Measurements from ENCODE around the gene TSHB. TPM values are rescaled to one million over a fixed set of nuclear protein-coding genes. Genes with fewer than 3 reads are reported as not detected.

Gene TSHB
- total RNA-seq, 4 donors from 2014 or later: not detected

- Histone ChIP-seq H3K4me1 (no peaks in the 10 kb centered on the region), H3K9me3 (no peaks in the 10 kb centered on the region), H3K4me3 (no peak overlapping the region), H3K27me3 (no peaks in the 10 kb centered on the region), H3K36me3 (no peaks in the 10 kb centered on the region), H3K27ac (no peak overlapping the region)
- DNase-seq: no peak
- TF ChIP-seq POLR2A (IDR thresholded peaks at IDR 0.05) (no peak), CTCF (IDR thresholded peaks at IDR 0.05 in 4 of 5, conservative IDR thresholded peaks at IDR 0.05 in 1 of 5) (no peak)
- intact Hi-C loops (cut with DNase I; ENCODE audit: low total_unique reads): no loop called here
- in situ Hi-C loops (cut with MboI; ENCODE audit: low sequenced_read_pairs in 4 of 4): no loop called here
- ATAC-seq: no peak
Measured at GRCh38 chr1:115021145-115021544, 8.5 kb upstream of the TSHB start.

GRCh38 chr1:115023593-115023992 is 6.0 kb upstream of the TSHB start:
- no peak overlapping the region for H3K27ac ChIP-seq
- TF ChIP-seq CTCF (IDR thresholded peaks at IDR 0.05 in 4 of 5, conservative IDR thresholded peaks at IDR 0.05 in 1 of 5) (no peak), POLR2A (IDR thresholded peaks at IDR 0.05) (no peak)
- ATAC-seq (no peak), DNase-seq (no peak)
- no peaks in the 10 kb centered on the region for H3K27me3 ChIP-seq
- intact Hi-C loops (cut with DNase I; ENCODE audit: low total_unique reads) (no loop called here), in situ Hi-C loops (cut with MboI; ENCODE audit: low sequenced_read_pairs in 4 of 4) (no loop called here)
- H3K4me3 ChIP-seq: no peak overlapping the region
- no peaks in the 10 kb centered on the region for H3K36me3 ChIP-seq
- no peaks in the 10 kb centered on the region for H3K4me1 ChIP-seq
- H3K9me3 ChIP-seq: no peaks in the 10 kb centered on the region

GRCh38 chr1:115031595-115031994 is 2.0 kb downstream of the TSHB start:
- DNase-seq: no peak
- in situ Hi-C loops (cut with MboI; ENCODE audit: low sequenced_read_pairs in 4 of 4): no loop called here

GRCh38 chr1:115035652-115036051 is 6.0 kb downstream of the TSHB start:
- no peak for DNase-seq
- no peaks in the 10 kb centered on the region for H3K27me3 ChIP-seq
- no peak for ATAC-seq
- H3K36me3 ChIP-seq: no peaks in the 10 kb centered on the region
- no peaks in the 10 kb centered on the region for H3K9me3 ChIP-seq
- no peak overlapping the region for H3K27ac ChIP-seq
- H3K4me3 ChIP-seq: no peak overlapping the region
- TF ChIP-seq CTCF (IDR thresholded peaks at IDR 0.05 in 4 of 5, conservative IDR thresholded peaks at IDR 0.05 in 1 of 5): no peak
- TF ChIP-seq POLR2A (IDR thresholded peaks at IDR 0.05): no peak
- in situ Hi-C loops (cut with MboI; ENCODE audit: low sequenced_read_pairs in 4 of 4) (no loop called here), intact Hi-C loops (cut with DNase I; ENCODE audit: low total_unique reads) (no loop called here)
- no peaks in the 10 kb centered on the region for H3K4me1 ChIP-seq

More at GRCh38 chr1:115031595-115031994, 2.0 kb downstream of the TSHB start:
- no peaks in the 10 kb centered on the region for H3K36me3 ChIP-seq
- intact Hi-C loops (cut with DNase I; ENCODE audit: low total_unique reads): no loop called here
- H3K4me1 ChIP-seq: no peaks in the 10 kb centered on the region
- ATAC-seq: no peak
- no peak for TF ChIP-seq CTCF (IDR thresholded peaks at IDR 0.05 in 4 of 5, conservative IDR thresholded peaks at IDR 0.05 in 1 of 5)
- no peak for TF ChIP-seq POLR2A (IDR thresholded peaks at IDR 0.05)
- no peak overlapping the region for H3K4me3 ChIP-seq
- H3K9me3 ChIP-seq: no peaks in the 10 kb centered on the region
- no peak overlapping the region for H3K27ac ChIP-seq
- H3K27me3 ChIP-seq: no peaks in the 10 kb centered on the region

GRCh38 chr1:115036814-115037507 is 7.3 kb downstream of the TSHB start:
- no peaks in the 10 kb centered on the region for H3K4me1 ChIP-seq
- H3K4me3 ChIP-seq: no peak overlapping the region
- H3K36me3 ChIP-seq: no peaks in the 10 kb centered on the region
- TF ChIP-seq POLR2A (IDR thresholded peaks at IDR 0.05) (no peak), CTCF (IDR thresholded peaks at IDR 0.05 in 4 of 5, conservative IDR thresholded peaks at IDR 0.05 in 1 of 5) (no peak)
- no peaks in the 10 kb centered on the region for H3K9me3 ChIP-seq
- DNase-seq: no peak
- intact Hi-C loops (cut with DNase I; ENCODE audit: low total_unique reads) (no loop called here), in situ Hi-C loops (cut with MboI; ENCODE audit: low sequenced_read_pairs in 4 of 4) (no loop called here)
- H3K27me3 ChIP-seq: no peaks in the 10 kb centered on the region
- no peak for ATAC-seq
- H3K27ac ChIP-seq: no peak overlapping the region

Measured in gastrocnemius medialis (tissue), 4 donors.